HUES64 (cell line): ENCODE results near the gene ARF6.
"Not testable (repeated sequence)": the region's sequence is repeated elsewhere in the genome, so short reads cannot be mapped to it uniquely, and the experiment has no call there.

Experiments
- H3K27ac ChIP-seq: 2 replicates; pipeline ENCODE4 v1.7.0; 2013; ENCODE audit warnings: low read depth, low read length, inconsistent platforms
- H3K27me3 ChIP-seq: 2 replicates; pipeline ENCODE4 v1.6.1; 2013; ENCODE audit warnings: mild to moderate bottlenecking, low read length; ENCODE audit not compliant: insufficient read depth
- H3K36me3 ChIP-seq: 2 replicates; pipeline ENCODE4 v1.6.1; 2013; ENCODE audit warnings: mild to moderate bottlenecking, low read length; ENCODE audit not compliant: insufficient read depth
- H3K4me1 ChIP-seq: 2 replicates; pipeline ENCODE4 v1.6.1; 2013; ENCODE audit warnings: mild to moderate bottlenecking, low read length, moderate library complexity; ENCODE audit not compliant: insufficient read depth
- H3K4me3 ChIP-seq: 2 replicates; pipeline ENCODE4 v1.5.1; 2013; ENCODE audit warnings: mild to moderate bottlenecking, low read length, moderate library complexity
- H3K9ac ChIP-seq: 2 replicates; pipeline ENCODE4 v1.6.1; 2013; ENCODE audit warnings: mild to moderate bottlenecking, low read depth, low read length
- H3K9me3 ChIP-seq: 2 replicates; pipeline ENCODE4 v1.6.1; 2013; ENCODE audit warnings: low read depth, low read length; ENCODE audit not compliant: insufficient read depth
- WGBS: fragments of 150-250, 120-280 bp; methylation state at CpG from one replicate; pipeline ENCODE4 v1.1.7; 2013; ENCODE audit warnings: missing lambda C conversion rate; 5-methylcytosine and 5-hydroxymethylcytosine counted together

The ARF6 gene

GRCh38 chr14:49879646-49880204, 13.2 kb upstream of the ARF6 start:
- Histone ChIP-seq H3K9me3 (no peaks in the 10 kb centered on the region), H3K4me3 (no peak overlapping the region), H3K4me1 (peaks cover 17% of the 10 kb centered on the region; the same call in 1 of the 2 replicates), H3K36me3 (no peaks in the 10 kb centered on the region), H3K27ac (no peak overlapping the region), H3K27me3 (no peaks in the 10 kb centered on the region), H3K9ac (no peak overlapping the region)
- WGBS: 77% methylated on average over 8 of the region's 8 CpGs

- no peaks in the 10 kb centered on the region for H3K36me3 ChIP-seq
- no peak overlapping the region for H3K9ac ChIP-seq
- H3K27me3 ChIP-seq: no peaks in the 10 kb centered on the region
- H3K4me3 ChIP-seq: no peak overlapping the region
- WGBS: 89% methylated on average over 9 of the region's 9 CpGs
- peaks cover 17% of the 10 kb centered on the region; the same call in 1 of the 2 replicates for H3K4me1 ChIP-seq
- H3K27ac ChIP-seq: no peak overlapping the region
- no peaks in the 10 kb centered on the region for H3K9me3 ChIP-seq
Measured at GRCh38 chr14:49880267-49881064, 12.4 kb upstream of the ARF6 start.

GRCh38 chr14:49881350-49882001, 11.4 kb upstream of the ARF6 start:
- WGBS: 91% methylated on average over 4 of the region's 4 CpGs

GRCh38 chr14:49882826-49883694, 9.8 kb upstream of the ARF6 start:
- WGBS: 77% methylated on average over 18 of the region's 18 CpGs
- Histone ChIP-seq H3K27me3 (no peaks in the 10 kb centered on the region), H3K9me3 (no peaks in the 10 kb centered on the region), H3K27ac (no peak overlapping the region; the same call in 1 of the 2 replicates), H3K9ac (no peak overlapping the region), H3K4me1 (peaks cover 17% of the 10 kb centered on the region; the same call in 1 of the 2 replicates), H3K4me3 (no peak overlapping the region), H3K36me3 (no peaks in the 10 kb centered on the region)

More at GRCh38 chr14:49881350-49882001, 11.4 kb upstream of the ARF6 start:
- no peak overlapping the region for H3K27ac ChIP-seq
- no peak overlapping the region for H3K4me3 ChIP-seq
- no peaks in the 10 kb centered on the region for H3K36me3 ChIP-seq
- peaks cover 17% of the 10 kb centered on the region; the same call in 1 of the 2 replicates for H3K4me1 ChIP-seq
- no peaks in the 10 kb centered on the region for H3K9me3 ChIP-seq
- H3K27me3 ChIP-seq: no peaks in the 10 kb centered on the region
- no peak overlapping the region for H3K9ac ChIP-seq

- WGBS: 96% methylated on average over 12 of the region's 12 CpGs
- Histone ChIP-seq H3K36me3 (no peaks in the 10 kb centered on the region), H3K9me3 (no peaks in the 10 kb centered on the region), H3K9ac (no peak overlapping the region), H3K4me1 (peaks cover 17% of the 10 kb centered on the region; the same call in 1 of the 2 replicates), H3K27ac (no peak overlapping the region), H3K27me3 (no peaks in the 10 kb centered on the region), H3K4me3 (no peak overlapping the region)
Measured at GRCh38 chr14:49886523-49886922, 6.4 kb upstream of the ARF6 start.

GRCh38 chr14:49888293-49888692, 4.6 kb upstream of the ARF6 start:
- H3K4me1 ChIP-seq: peaks cover 14% of the 10 kb centered on the region; the same call in 1 of the 2 replicates
- no peaks in the 10 kb centered on the region for H3K27me3 ChIP-seq
- H3K9me3 ChIP-seq: no peaks in the 10 kb centered on the region
- WGBS: 100% methylated on average over 1 of the region's 2 CpGs
- no peak overlapping the region for H3K4me3 ChIP-seq
- H3K27ac ChIP-seq: no peak overlapping the region
- H3K9ac ChIP-seq: no peak overlapping the region
- no peaks in the 10 kb centered on the region for H3K36me3 ChIP-seq

- no peaks in the 10 kb centered on the region for H3K27me3 ChIP-seq
- H3K9me3 ChIP-seq: no peaks in the 10 kb centered on the region
- H3K4me1 ChIP-seq: peaks cover 24% of the 10 kb centered on the region
- peak overlapping the region; percentile 100 for H3K4me3 ChIP-seq
- peaks cover 24% of the 10 kb centered on the region for H3K36me3 ChIP-seq
- H3K9ac ChIP-seq: peak overlapping the region; percentile 99
- WGBS: 13% methylated on average over 12 of the region's 12 CpGs
- H3K27ac ChIP-seq: peak overlapping the region; percentile 99
Measured at GRCh38 chr14:49892301-49892635, 614 bp upstream of the ARF6 start.

GRCh38 chr14:49893309-49894213, 679 bp downstream of the ARF6 start:
- Histone ChIP-seq H3K9me3 (no peaks in the 10 kb centered on the region), H3K27ac (peak overlapping the region; percentile 99), H3K27me3 (no peaks in the 10 kb centered on the region), H3K36me3 (peaks cover 24% of the 10 kb centered on the region), H3K4me1 (peaks cover 24% of the 10 kb centered on the region), H3K9ac (peak overlapping the region; percentile 99), H3K4me3 (peak overlapping the region; percentile 100)
- WGBS: under 1% methylated on average over 85 of the region's 85 CpGs

GRCh38 chr14:49894214-49895107, 1.6 kb downstream of the ARF6 start:
- Histone ChIP-seq H3K4me3 (peak overlapping the region; percentile 100), H3K36me3 (peaks cover 24% of the 10 kb centered on the region), H3K4me1 (peaks cover 24% of the 10 kb centered on the region), H3K9ac (peak overlapping the region; percentile 99)
- WGBS: 28% methylated on average over 5 of the region's 8 CpGs
- not testable (repeated sequence) for H3K27ac ChIP-seq, H3K27me3 ChIP-seq, H3K9me3 ChIP-seq
